Retinal pigment epithelial cell (primary cell): ENCODE data around the gene PLSCR2.
A peak's percentile ranks its signal among the peaks of the same experiment; 100 is the strongest.

Experiments
- DNase-seq: peaks from one replicate; pipeline ENCODE4 v3.0.0-alpha.2; 2010; ENCODE audit warnings: low read depth
- H3K4me3 ChIP-seq: 2 replicates; pipeline ENCODE4 v1.5.1; 2011; ENCODE audit warnings: mild to moderate bottlenecking, low read length, control low read depth, moderate library complexity
- TF ChIP-seq, protein P1 (sequence below): conservative IDR thresholded peaks from 2 replicates; pipeline ENCODE4 v1.5.1; 2011; ENCODE audit warnings: low read depth, low read length, control low read depth, inconsistent platforms

Gene PLSCR2

DNA sequence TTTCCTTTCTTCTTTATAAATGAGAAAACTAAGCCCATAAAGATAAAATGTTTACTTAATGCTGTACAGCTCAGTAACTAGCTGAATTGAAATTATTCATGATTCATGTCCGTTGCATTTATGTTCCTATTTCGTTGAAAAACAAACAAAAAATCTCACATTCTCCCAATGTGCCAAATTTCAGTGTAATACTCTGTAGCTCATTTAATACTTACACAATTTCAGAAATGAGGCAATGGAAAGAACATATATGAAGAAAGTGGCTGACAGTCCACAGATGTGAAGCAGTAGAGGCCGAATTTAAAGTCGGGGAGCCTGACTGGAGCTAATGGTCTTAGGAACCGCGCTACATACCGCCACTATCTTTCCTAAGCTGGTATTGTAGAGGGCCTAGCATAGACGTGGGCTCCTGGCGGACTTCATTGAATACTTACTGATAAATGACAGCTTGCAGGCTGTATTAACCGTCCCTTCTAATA, 651 bp downstream of the PLSCR2 start:
- TF ChIP-seq, protein P1, sequence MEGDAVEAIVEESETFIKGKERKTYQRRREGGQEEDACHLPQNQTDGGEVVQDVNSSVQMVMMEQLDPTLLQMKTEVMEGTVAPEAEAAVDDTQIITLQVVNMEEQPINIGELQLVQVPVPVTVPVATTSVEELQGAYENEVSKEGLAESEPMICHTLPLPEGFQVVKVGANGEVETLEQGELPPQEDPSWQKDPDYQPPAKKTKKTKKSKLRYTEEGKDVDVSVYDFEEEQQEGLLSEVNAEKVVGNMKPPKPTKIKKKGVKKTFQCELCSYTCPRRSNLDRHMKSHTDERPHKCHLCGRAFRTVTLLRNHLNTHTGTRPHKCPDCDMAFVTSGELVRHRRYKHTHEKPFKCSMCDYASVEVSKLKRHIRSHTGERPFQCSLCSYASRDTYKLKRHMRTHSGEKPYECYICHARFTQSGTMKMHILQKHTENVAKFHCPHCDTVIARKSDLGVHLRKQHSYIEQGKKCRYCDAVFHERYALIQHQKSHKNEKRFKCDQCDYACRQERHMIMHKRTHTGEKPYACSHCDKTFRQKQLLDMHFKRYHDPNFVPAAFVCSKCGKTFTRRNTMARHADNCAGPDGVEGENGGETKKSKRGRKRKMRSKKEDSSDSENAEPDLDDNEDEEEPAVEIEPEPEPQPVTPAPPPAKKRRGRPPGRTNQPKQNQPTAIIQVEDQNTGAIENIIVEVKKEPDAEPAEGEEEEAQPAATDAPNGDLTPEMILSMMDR, result no peak
- H3K4me3 ChIP-seq, result peak overlapping the region; percentile 74
- DNase-seq, result no peak

DNA sequence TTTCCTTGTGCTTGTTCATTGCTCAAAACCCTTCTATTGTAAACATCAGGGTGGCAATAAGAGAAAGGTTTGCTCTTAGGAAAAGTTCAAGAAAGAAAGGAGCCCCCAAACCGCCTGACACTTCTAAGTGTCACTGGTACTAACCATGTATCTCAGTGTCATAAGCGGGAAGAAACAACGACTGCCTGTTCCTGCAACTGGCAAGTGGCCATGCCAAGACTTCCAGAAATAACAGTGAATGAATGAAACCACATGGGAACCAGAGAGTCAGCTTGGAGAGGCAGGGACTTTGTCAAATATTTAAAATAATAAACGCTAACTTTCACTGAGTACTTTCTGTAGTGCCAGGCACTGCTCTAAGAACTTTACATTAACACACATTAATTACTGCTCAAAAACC, 1.1 kb downstream of the PLSCR2 start:
- TF ChIP-seq, protein P1, result no peak
- no peak for DNase-seq
- no peak overlapping the region for H3K4me3 ChIP-seq

DNA sequence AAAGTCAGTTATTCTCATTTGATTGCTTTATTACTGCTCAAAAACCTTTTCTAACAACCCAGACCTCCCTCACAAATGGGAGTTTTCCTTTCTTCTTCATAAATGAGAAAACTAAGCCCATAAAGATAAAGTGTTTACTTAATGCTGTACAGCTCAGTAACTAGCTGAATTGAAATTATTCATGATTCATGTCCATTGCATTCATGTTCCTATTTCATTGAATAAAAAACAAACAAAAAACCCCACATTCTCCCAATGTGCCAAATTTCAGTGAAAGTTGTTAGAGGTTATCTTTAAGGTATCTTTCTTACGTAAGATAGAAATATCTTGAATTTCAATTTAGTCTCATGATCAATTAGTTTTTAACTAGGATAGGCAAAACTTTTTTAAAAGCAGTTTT, 2.8 kb downstream of the PLSCR2 start:
- TF ChIP-seq, protein P1, result no peak
- DNase-seq, result no peak
- no peak overlapping the region for H3K4me3 ChIP-seq

DNA sequence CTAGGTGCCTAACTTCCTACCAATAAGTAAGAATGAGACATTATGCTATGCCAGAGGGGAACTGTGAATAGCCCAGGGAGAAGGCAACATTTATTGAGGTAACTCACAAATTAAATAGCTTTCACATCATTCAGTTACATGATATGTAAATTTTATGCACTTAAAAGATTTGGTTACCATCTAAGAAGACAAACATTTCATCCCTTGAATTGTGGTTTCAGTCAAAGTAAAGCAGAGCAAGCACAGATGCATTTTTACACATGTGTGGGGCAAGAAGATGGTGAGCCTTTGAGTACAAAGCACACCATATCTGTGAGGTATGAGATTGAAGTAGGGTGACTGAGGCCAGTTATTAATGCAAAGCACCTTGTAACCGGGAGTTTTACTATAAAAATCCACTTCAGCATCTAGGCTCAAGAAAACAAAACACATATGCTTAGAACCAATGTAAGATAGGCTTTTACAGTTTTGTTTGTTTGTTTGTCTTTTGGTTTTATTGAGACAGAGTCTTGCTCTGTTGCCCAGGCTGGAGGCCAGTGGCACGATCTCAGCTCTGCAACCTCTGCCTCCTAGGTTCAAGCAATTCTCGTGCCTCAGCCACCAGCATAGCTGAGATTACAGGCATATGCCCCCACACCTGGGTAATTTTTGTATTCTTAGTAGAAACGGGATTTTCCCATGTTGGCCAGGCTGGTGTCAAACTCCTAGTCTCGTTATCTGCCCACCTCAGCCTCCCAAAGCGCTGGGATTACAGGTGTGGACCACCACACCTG, 3.5 kb downstream of the PLSCR2 start:
- no peak for DNase-seq
- TF ChIP-seq, protein P1, result no peak
- H3K4me3 ChIP-seq, result no peak overlapping the region

DNA sequence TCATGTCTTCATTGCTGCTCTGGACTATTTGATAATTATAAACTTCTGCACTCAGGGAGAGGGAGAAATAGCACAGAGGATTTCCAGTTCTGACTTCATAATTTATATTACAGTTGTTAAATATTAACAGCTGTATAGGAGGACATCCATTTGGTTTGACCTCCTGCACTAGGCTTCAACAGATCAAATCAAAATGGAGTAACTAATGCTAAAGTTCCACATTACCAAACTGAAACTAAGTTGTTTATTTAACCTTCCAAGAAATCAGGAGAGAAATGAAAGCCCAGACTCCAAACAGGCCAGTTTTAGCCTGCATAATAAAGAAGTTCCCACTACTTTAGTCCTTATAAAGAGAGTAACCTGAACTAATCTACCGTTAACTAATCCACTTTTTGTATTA, 4.6 kb downstream of the PLSCR2 start:
- H3K4me3 ChIP-seq, result no peak overlapping the region
- DNase-seq, result no peak
- TF ChIP-seq, protein P1, result no peak

DNA sequence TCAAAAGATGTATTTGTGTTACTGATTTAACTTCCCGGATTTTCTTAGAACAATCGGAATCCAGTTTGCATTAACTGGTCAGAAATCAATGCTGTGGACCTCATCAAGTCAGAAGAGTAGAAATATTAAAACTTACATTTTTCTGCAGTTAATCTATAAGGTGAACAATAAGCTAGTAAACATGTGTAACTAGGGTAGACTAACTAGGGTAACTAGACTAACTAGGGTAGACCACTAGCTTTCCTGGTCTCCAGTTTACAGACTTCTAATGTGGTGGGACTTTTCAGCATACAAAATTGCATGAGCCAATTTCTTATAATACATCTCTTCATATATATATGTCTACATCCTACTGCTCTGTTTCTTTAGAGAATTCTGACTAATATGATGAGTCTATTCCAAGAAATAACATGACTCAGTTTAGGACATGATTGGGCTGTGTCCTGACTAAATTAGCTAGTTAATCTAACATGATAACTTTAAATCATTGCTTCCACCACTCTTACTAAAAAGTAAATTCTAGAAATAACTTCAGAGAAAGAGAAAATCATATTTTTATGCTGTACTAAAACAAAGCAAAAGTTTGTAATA, 5.3 kb downstream of the PLSCR2 start:
- TF ChIP-seq, protein P1, result no peak
- DNase-seq, result no peak
- H3K4me3 ChIP-seq, result no peak overlapping the region

DNA sequence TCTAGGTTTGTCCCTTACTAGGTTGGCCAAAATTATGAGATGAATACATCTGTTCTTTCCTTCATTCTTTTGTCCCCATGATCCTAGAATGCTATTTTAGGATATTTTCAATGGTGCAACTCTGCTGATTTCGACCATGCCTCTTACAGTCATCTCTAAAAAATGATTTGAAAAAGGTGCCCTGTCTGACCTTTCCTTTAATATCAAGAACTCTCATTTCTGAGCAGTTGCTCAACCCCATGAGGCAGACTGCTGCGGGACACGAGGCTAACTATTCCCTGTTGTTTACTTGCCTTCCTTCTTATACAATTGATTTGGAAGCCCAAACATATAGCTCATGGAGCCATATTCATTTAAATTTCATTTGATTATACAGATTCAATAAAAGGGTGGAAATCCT, 14.6 kb downstream of the PLSCR2 start:
- H3K4me3 ChIP-seq, result no peak overlapping the region
- DNase-seq, result no peak
- TF ChIP-seq, protein P1, result no peak
